ENCODE data around the gene SLC16A11. TPM values are rescaled to one million over a fixed set of nuclear protein-coding genes. Genes with fewer than 3 reads are reported as not detected.

Gene SLC16A11, protein sequence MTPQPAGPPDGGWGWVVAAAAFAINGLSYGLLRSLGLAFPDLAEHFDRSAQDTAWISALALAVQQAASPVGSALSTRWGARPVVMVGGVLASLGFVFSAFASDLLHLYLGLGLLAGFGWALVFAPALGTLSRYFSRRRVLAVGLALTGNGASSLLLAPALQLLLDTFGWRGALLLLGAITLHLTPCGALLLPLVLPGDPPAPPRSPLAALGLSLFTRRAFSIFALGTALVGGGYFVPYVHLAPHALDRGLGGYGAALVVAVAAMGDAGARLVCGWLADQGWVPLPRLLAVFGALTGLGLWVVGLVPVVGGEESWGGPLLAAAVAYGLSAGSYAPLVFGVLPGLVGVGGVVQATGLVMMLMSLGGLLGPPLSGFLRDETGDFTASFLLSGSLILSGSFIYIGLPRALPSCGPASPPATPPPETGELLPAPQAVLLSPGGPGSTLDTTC
- total RNA-seq: not detected in 2 replicates

DNA sequence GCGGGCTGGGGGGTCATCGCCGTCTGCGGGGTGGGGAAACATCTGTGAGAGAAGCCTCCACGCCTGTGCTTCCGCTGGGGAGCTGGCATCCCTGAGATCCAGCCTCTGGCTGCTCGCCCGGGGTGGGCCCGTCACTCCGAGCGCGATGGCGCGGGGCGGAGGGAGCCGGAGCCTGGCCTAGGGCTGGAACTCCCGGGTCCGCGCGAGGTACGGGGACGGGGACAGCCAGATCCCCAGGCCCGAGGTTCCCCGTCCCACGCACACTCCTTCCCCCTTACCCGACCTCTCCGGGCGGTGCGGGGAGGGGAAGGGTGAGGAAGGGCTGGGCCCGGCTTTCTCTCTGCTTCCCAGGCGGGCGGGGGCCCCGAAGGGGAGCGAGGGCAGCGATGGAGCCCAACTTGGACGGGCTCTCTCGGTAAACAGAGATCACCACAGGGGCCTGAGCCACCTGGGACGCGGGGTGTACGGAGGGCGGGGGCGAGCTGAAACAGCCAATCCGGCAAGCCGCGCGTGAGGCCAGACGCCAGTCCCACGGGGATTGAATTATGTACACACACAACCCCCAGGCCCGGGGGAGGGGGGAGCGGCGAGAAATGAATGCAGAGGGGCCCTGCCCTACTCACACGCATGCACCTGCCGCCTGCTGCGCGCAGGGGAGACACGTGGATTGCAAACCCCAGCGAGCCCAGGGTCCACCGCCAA lies at the start of gene SLC16A11:
TSS of gene SLC16A11 (minus strand) at position 596 of the 702 bp plus-strand sequence. CDS start at position 17, 579 bp downstream.

GRCh38 chr17:7079581-7080455 lies 35.9 kb upstream of the SLC16A11 start, which contains the start of gene CLEC10A:
Gene CLEC10A, minus strand, starts transcription at chr17:7080251. Its CDS starts 1,439 bp downstream, at chr17:7078812.

GRCh38 chr17:7035591-7036368 lies 8.1 kb downstream of the SLC16A11 start, which contains the start of gene SLC16A13:
Gene SLC16A13, plus strand, starts transcription at chr17:7036015. Its CDS starts 368 bp downstream, at chr17:7036383.

GRCh38 chr17:7022781-7023571 lies 20.9 kb downstream of the SLC16A11 start, which contains the start of gene BCL6B:
Gene BCL6B, plus strand, starts transcription at chr17:7023050. Its CDS starts 622 bp downstream, at chr17:7023672.

DNA sequence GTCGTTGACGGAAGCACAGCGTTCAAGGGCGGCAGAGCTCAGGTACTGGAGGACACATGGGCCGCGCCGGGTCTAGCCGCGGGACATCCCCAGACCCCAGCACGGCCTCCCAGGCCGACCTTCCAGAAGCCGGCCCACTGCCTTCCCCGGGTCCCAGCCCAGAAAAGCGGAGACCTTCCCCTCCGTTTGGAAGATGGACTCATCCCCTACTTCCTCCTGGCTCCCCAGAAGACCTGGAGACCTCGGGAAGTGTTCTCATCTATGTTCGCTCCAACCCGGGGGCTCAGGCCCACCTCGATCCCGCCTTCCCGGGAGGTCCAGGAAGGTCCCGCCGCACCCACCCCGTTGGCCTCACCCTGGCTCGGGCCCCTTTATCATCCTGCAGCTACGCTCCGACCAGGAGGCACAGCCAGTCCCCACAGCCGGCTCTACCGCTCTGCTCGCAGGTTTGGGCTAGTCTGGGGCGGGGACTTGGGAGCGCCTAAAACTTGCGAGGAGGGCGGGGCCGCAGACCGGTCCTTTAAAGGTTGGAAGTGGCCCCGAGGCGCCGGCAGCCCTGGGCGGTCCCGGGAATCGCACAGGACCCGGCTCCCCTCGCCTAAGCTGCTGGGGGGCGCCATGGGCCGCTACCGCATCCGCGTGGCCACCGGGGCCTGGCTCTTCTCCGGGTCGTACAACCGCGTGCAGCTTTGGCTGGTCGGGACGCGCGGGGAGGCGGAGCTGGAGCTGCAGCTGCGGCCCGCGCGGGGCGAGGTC lies 48.2 kb downstream of the SLC16A11 start, which contains the start of gene ALOX12:
TSS of gene ALOX12 (plus strand) at position 550 of the 756 bp plus-strand sequence. CDS start at position 619, 69 bp downstream.

Other genes with a start within 250 kb of the SLC16A11 start
- gene TEKT1, start 212.4 kb downstream of the SLC16A11 start, total RNA-seq: not detected in 2 replicates
- not detected in 2 replicates for gene ALOX12, start 48.0 kb downstream of the SLC16A11 start, total RNA-seq
- 44.5 and 53.0 TPM in 2 replicates for gene RNASEK, start 31.5 kb downstream of the SLC16A11 start, total RNA-seq
- gene BCL6B, start 21.0 kb downstream of the SLC16A11 start, total RNA-seq: 3.4 and 7.3 TPM in 2 replicates
- 0.12 and 0.13 TPM in 2 replicates for gene SLC16A13, start 8.1 kb downstream of the SLC16A11 start, total RNA-seq
- 0.19 TPM in 1 of 2 replicates, not detected in the other for gene CLEC10A, start 36.2 kb upstream of the SLC16A11 start, total RNA-seq
- gene ASGR2, start 70.7 kb upstream of the SLC16A11 start, total RNA-seq: not detected in 2 replicates
- gene ASGR1, start 135.3 kb upstream of the SLC16A11 start, total RNA-seq: 0.66 and 0.68 TPM in 2 replicates
- gene DLG4, start 175.7 kb upstream of the SLC16A11 start, total RNA-seq: 15.0 and 16.0 TPM in 2 replicates
- gene ACADVL, start 175.8 kb upstream of the SLC16A11 start, total RNA-seq: 273 and 426 TPM in 2 replicates
- 69.3 and 76.5 TPM in 2 replicates for gene DVL2, start 190.4 kb upstream of the SLC16A11 start, total RNA-seq
- 33.3 and 34.9 TPM in 2 replicates for gene PHF23, start 195.4 kb upstream of the SLC16A11 start, total RNA-seq
- 172 and 209 TPM in 2 replicates for gene GABARAP, start 198.4 kb upstream of the SLC16A11 start, total RNA-seq
- gene CTDNEP1, start 207.6 kb upstream of the SLC16A11 start, total RNA-seq: 17.6 and 35.4 TPM in 2 replicates
- gene ELP5, start 208.1 kb upstream of the SLC16A11 start, total RNA-seq: 29.7 and 35.6 TPM in 2 replicates
- gene CLDN7, start 218.4 kb upstream of the SLC16A11 start, total RNA-seq: 3.5 and 8.2 TPM in 2 replicates
- 0.13 and 0.19 TPM in 2 replicates for gene SLC2A4, start 237.6 kb upstream of the SLC16A11 start, total RNA-seq

All from aortic smooth muscle cell (primary cell).